ENCODE data around the gene PDE8A. TPM values are rescaled to one million over a fixed set of nuclear protein-coding genes. Genes with fewer than 3 reads are reported as not detected.

PDE8A gene
- total RNA-seq, 1 donor from 2014 or later, result 32.3 TPM

DNA sequence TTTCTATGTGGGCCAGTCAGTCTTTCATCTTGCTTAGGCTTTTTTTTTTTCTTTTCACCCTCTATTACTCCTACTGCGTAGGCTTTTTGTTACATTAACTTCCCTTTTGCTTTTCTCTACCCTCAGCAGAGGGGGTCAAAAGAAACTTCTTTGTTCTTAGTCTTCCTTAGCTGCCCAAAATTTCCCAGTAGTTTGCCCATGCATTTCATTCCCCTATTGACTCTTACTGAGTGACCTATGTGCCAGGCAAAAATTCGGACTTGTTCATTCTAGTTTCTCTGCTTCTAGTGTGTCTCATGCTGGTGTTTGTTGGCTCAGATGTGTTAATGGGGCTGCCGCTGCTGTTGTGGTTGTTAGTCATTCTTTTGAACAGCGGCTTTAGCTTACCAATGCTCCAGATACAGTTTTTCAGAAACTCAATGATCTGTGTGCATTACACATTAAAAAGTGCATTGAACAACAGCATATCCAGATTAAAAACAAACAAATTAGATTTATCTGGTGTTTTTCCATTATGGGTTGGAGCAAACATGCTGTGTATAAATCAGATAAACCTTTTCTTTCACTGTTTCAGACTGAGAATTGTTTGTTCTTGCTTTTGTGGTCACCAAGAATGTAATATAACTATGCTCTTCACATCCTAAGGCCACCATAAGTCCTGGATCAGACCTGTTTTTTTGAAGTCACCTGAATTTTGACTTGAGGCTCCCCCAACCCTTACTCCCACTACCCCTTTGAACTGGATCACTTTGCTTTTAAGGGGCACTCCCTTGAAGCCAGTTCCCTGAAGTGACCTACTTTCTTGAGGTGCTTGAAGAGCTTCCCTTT, 43.1 kb downstream of the PDE8A start:
- intact Hi-C loops (cut with micrococcal nuclease), result no loop called here
- Mint-ChIP-seq H3K27ac (no peak overlapping the region), H3K4me3 (no peak overlapping the region), H3K9me3 (no peaks in the 10 kb centered on the region), H3K36me3 (ENCODE audit: low read depth) (no peaks in the 10 kb centered on the region), H3K4me1 (peaks cover 31% of the 10 kb centered on the region), H3K27me3 (no peaks in the 10 kb centered on the region)
- TF ChIP-seq, protein P1, sequence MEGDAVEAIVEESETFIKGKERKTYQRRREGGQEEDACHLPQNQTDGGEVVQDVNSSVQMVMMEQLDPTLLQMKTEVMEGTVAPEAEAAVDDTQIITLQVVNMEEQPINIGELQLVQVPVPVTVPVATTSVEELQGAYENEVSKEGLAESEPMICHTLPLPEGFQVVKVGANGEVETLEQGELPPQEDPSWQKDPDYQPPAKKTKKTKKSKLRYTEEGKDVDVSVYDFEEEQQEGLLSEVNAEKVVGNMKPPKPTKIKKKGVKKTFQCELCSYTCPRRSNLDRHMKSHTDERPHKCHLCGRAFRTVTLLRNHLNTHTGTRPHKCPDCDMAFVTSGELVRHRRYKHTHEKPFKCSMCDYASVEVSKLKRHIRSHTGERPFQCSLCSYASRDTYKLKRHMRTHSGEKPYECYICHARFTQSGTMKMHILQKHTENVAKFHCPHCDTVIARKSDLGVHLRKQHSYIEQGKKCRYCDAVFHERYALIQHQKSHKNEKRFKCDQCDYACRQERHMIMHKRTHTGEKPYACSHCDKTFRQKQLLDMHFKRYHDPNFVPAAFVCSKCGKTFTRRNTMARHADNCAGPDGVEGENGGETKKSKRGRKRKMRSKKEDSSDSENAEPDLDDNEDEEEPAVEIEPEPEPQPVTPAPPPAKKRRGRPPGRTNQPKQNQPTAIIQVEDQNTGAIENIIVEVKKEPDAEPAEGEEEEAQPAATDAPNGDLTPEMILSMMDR (IDR thresholded peaks at IDR 0.05), result no peak
- no peak for DNase-seq
- CTCF ChIA-PET, result interaction anchor here (0.6 kb wide), 1 partner anchor 295 kb away, joined by 3 read pairs; no protein-coding TSS in a partner anchor
- no peak for ATAC-seq (ENCODE audit: low read depth)
- POLR2A ChIA-PET, result interaction anchor here (1.6 kb wide), 1 partner anchor 44 kb away, joined by 4 read pairs; no protein-coding TSS in a partner anchor

DNA sequence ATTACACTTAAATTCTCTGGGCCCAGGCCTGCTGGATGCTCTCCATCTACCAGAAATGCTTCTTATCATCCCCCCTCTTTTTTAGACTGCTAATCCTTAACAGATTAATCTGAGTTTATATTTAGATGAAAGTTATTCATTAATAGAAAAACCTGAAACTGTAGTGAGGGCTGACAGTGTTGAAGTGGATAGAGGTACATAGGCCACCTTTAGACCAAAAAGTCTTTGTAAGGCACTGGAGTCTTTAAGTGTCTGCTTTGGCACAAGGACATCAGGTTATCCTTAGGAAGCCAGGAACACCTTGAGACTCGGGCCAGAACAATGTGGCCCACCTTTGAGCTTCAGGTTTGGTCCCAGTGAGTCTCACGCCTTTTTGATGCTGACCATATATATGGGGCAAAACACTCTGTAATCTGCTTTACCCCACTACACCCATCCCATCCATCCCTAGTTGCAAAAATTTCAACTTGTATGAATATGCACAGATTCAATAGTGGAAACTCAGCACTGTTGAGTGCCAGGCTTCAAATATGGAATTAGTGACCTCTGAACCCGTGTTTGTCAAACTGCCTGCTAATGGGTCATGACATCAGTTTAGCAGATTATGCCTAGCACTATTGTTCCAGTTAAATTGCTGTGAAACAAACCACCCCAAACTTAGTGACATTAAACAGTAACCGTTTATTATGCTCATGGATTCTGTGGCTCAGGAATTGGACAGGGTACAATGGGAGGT, 44.0 kb downstream of the PDE8A start:
- TF ChIP-seq, protein P1 (IDR thresholded peaks at IDR 0.05), result no peak
- POLR2A ChIA-PET, result interaction anchor here (1.6 kb wide), 1 partner anchor 45 kb away, joined by 4 read pairs; no protein-coding TSS in a partner anchor
- CTCF ChIA-PET, result no interaction called here
- Mint-ChIP-seq H3K9me3 (no peaks in the 10 kb centered on the region), H3K27ac (no peak overlapping the region), H3K36me3 (ENCODE audit: low read depth) (no peaks in the 10 kb centered on the region), H3K4me1 (peaks cover 37% of the 10 kb centered on the region), H3K27me3 (no peaks in the 10 kb centered on the region), H3K4me3 (no peak overlapping the region)
- no peak for DNase-seq
- intact Hi-C loops (cut with micrococcal nuclease), result no loop called here
- ATAC-seq (ENCODE audit: low read depth), result no peak

DNA sequence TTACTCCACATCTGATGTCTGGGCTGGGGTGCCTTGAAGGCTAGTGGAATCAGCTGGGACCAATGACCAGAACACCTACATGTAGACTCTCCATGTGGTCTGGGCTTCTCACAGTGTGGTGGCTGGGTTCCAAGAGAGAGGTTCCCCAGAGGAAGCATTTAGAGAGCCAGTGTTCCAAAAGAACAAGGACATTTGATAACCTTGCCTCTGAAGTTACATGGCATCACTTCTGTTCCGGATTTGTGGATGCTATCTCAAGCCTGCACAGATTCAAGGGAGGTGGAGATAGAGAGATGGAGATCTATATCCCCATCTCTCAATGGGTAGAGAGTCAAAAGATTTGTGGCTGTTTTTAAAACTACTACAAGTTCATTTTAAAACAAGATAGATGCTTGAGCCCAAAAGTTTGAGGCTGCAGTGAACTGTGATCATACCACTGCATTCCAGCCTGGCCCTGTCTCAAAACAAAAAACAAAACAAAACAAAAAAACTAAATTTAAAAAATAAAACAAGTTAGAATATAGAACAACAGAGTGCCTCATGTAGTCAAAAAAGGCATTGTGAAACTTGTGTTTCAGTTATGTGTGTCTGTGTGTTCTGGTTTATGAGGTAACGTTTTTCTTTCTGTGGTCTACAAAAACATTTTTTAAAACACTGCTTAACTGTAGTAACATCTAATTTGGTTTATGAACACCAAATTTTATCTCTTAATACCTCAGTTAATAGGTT, 44.8 kb downstream of the PDE8A start:
- TF ChIP-seq, protein P1 (IDR thresholded peaks at IDR 0.05), result no peak
- H3K4me1 Mint-ChIP-seq, result peaks cover 40% of the 10 kb centered on the region
- ChIA-PET POLR2A (no interaction called here), CTCF (no interaction called here)
- no peak overlapping the region for H3K27ac Mint-ChIP-seq
- H3K9me3 Mint-ChIP-seq, result no peaks in the 10 kb centered on the region
- intact Hi-C loops (cut with micrococcal nuclease), result no loop called here
- no peaks in the 10 kb centered on the region for H3K36me3 Mint-ChIP-seq (ENCODE audit: low read depth)
- no peak for ATAC-seq (ENCODE audit: low read depth)
- DNase-seq, result no peak
- no peak overlapping the region for H3K4me3 Mint-ChIP-seq
- H3K27me3 Mint-ChIP-seq, result no peaks in the 10 kb centered on the region

DNA sequence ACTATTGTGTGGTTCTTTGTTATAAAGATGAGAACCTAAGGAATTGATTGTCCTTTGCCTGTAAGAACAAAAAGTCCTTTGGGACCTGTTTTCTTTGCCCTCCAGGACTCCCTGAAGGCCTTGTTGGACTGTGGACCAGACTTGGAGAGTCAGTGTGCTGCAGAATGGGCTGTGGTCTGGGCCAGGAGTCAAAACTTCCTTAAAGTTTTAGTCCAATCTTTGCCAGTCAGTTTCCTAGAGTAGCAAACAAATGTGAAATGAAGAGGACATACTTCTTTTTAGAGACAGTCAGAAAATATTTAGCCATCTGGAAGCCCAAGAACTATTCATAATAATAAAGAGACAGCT, 45.4 kb downstream of the PDE8A start:
- CTCF ChIA-PET, result no interaction called here
- Mint-ChIP-seq H3K9me3 (no peaks in the 10 kb centered on the region), H3K4me1 (peaks cover 42% of the 10 kb centered on the region), H3K36me3 (ENCODE audit: low read depth) (no peaks in the 10 kb centered on the region), H3K27ac (no peak overlapping the region), H3K4me3 (no peak overlapping the region), H3K27me3 (no peaks in the 10 kb centered on the region)
- POLR2A ChIA-PET, result no interaction called here
- ATAC-seq (ENCODE audit: low read depth) (no peak), DNase-seq (no peak)
- intact Hi-C loops (cut with micrococcal nuclease), result no loop called here
- TF ChIP-seq, protein P1 (IDR thresholded peaks at IDR 0.05), result no peak

DNA sequence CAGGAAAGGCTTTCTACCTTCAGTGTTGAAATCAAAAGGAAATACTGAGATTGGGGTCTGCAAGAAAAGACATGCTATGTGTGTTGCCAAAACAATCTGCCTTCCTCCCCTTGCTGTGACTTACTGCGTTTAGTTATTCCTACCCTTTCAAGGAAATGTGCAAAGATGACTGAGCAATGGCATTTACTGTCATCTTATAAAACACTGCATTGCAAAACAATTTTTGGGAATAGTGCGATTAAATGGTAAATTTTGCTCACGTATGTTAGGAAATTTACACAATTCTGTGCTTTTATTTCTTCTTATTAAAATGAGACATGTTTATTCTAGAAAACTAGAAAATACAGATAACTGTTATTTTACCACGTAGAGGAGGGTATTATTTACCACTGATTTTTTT, 45.8 kb downstream of the PDE8A start:
- DNase-seq (no peak), ATAC-seq (ENCODE audit: low read depth) (no peak)
- no peaks in the 10 kb centered on the region for H3K9me3 Mint-ChIP-seq
- no peak overlapping the region for H3K4me3 Mint-ChIP-seq
- TF ChIP-seq, protein P1 (IDR thresholded peaks at IDR 0.05), result no peak
- peaks cover 41% of the 10 kb centered on the region for H3K4me1 Mint-ChIP-seq
- intact Hi-C loops (cut with micrococcal nuclease), result no loop called here
- no peaks in the 10 kb centered on the region for H3K36me3 Mint-ChIP-seq (ENCODE audit: low read depth)
- H3K27me3 Mint-ChIP-seq, result no peaks in the 10 kb centered on the region
- H3K27ac Mint-ChIP-seq, result no peak overlapping the region
- ChIA-PET CTCF (no interaction called here), POLR2A (no interaction called here)

Data from activated B cell treated with CpG ODN at 0.5 μM for 24 hours (primary cell).